K562 treated with DMSO at 1 percent for 48 hours (cell line): ENCODE measurements around the gene C1orf198. TPM values are rescaled to one million over a fixed set of nuclear protein-coding genes. Genes with fewer than 3 reads are reported as not detected.

Source experiments
- total RNA-seq: library from RNA; unstranded; fragments of 300-600 nt; gene quantifications from 2 replicates; pipeline ENCODE4 v1.2.3, GENCODE V29; 2022; ENCODE audit warnings: low replicate concordance; ENCODE audit errors: extremely low read depth

Gene C1orf198
- not detected in 2 replicates for total RNA-seq

GRCh38 chr1:230867903-230868735 lies at the start of gene C1orf198:
Gene C1orf198 (minus strand): TSS chr1:230868521. CDS start chr1:230868512, 9 bp downstream.

Other genes starting within 250 kb of the C1orf198 start
- not detected in 2 replicates for gene COG2, start 226.0 kb downstream of the C1orf198 start, total RNA-seq
- not detected in 2 replicates for gene AGT, start 154.4 kb downstream of the C1orf198 start, total RNA-seq
- gene CAPN9, start 121.1 kb downstream of the C1orf198 start, total RNA-seq: not detected in 2 replicates
- not detected in 2 replicates for gene TTC13, start 110.3 kb upstream of the C1orf198 start, total RNA-seq
- not detected in 2 replicates for gene ARV1, start 110.6 kb upstream of the C1orf198 start, total RNA-seq
- not detected in 2 replicates for gene FAM89A, start 171.7 kb upstream of the C1orf198 start, total RNA-seq